ENCODE results near the gene OR5B3. TPM values are rescaled to one million over a fixed set of nuclear protein-coding genes. Genes with fewer than 3 reads are reported as not detected.

Gene OR5B3
- total RNA-seq (2016; rRNA removed; fragmentation: Illumina TruSeq; extraction: Trizol) (not detected in 2 replicates), polyA plus RNA-seq (2011; rRNA removed) (not detected in 2 replicates), polyA minus RNA-seq (2011; rRNA and poly(A)+ RNA removed; ENCODE audit: low replicate concordance) (not detected in 2 replicates), Bru-seq, nascent RNA (not detected), BruChase-seq, experiment 1, labeled RNA remaining after a 6-hour chase (not detected), BruChase-seq, experiment 2, labeled RNA remaining after a 2-hour chase (not detected)
- total RNA-seq (2016; cell fraction: cytosol; rRNA removed; fragmentation: Illumina TruSeq; extraction: Trizol; ENCODE audit: low read depth) = not detected in 2 replicates
- not detected in 2 replicates for total RNA-seq (2016; cell fraction: insoluble cytoplasmic fraction; rRNA removed; fragmentation: Illumina TruSeq; extraction: Trizol)
- total RNA-seq (2016; cell fraction: membrane; rRNA removed; fragmentation: Illumina TruSeq; extraction: Trizol) = not detected in 2 replicates
- total RNA-seq (2016; cell fraction: nucleus; rRNA removed; fragmentation: Illumina TruSeq; extraction: Trizol) = not detected in 2 replicates
- polyA plus RNA-seq (2011; cell fraction: cytosol; rRNA removed) = not detected in 2 replicates
- polyA plus RNA-seq (2011; cell fraction: nucleus; rRNA removed) = not detected in 2 replicates
- polyA plus RNA-seq (2012) = not detected in 2 replicates
- polyA plus RNA-seq (2016; cell fraction: cytosol; fragmentation: Illumina TruSeq; extraction: Trizol; ENCODE audit: low read depth) = not detected in 2 replicates
- polyA plus RNA-seq (2016; cell fraction: insoluble cytoplasmic fraction; fragmentation: Illumina TruSeq; extraction: Trizol; ENCODE audit: low read depth) = not detected in 2 replicates
- polyA plus RNA-seq (2016; cell fraction: membrane; fragmentation: Illumina TruSeq; extraction: Trizol; ENCODE audit: low read depth) = not detected in 2 replicates
- not detected in 2 replicates for polyA plus RNA-seq (2016; cell fraction: nucleus; fragmentation: Illumina TruSeq; extraction: Trizol; ENCODE audit: insufficient read depth, low read depth)
- polyA minus RNA-seq (2011; cell fraction: cytosol; rRNA and poly(A)+ RNA removed) = not detected in 2 replicates
- not detected in 2 replicates for polyA minus RNA-seq (2011; cell fraction: nucleus; rRNA and poly(A)+ RNA removed)
- long read RNA-seq, experiment 1 = 0 reads
- long read RNA-seq, experiment 2 = 0 reads

GRCh38 chr11:58406774-58407173 lies at the start of gene OR5B3:
TSS of gene OR5B3 (minus strand) at chr11:58406874. CDS start at chr11:58403409, 3,465 bp downstream.
- DNase-seq (ENCODE audit: low spot score) = no peak
- POLR2A ChIA-PET = no interaction called here
- no peak for FAIRE-seq

More at GRCh38 chr11:58406774-58407173, at the start of gene OR5B3:
- no TSS peak for BruUV-seq (replicated peaks)
- intact Hi-C loops (cut with micrococcal nuclease; ENCODE audit: unreplicated experiment) (no loop called here), in situ Hi-C loops (cut with HindIII; ENCODE audit: extremely low pct_ligation_motif_present, low pct_unique_long_range_greater_than_20kb) (loop anchor here (25.0 kb wide), 1 partner anchor 106 kb away; the partner anchor contains the start of gene OR5B21)
- no peaks in the 10 kb centered on the region for H4K20me1 ChIP-seq (ENCODE audit: insufficient read depth, low read length)
- H3K9ac ChIP-seq (ENCODE audit: insufficient read depth, low read depth, low read length) = no peak within 1 kb of the TSS
- TF ChIP-seq TRIM24 (CRISPR knock-in tag; IDR thresholded peaks at IDR 0.05) = no peak
- no peak for TF ChIP-seq ZNF629 (CRISPR knock-in tag; conservative IDR thresholded peaks at IDR 0.05)
- no peak for TF ChIP-seq SAP130 (CRISPR knock-in tag; IDR thresholded peaks at IDR 0.05; ENCODE audit: low read depth)
- TF ChIP-seq SP2 (CRISPR knock-in tag; IDR thresholded peaks at IDR 0.05) = no peak
- no peak for TF ChIP-seq ZNF589 (CRISPR knock-in tag; conservative IDR thresholded peaks at IDR 0.05)
- TF ChIP-seq MAFF (IDR thresholded peaks at IDR 0.05; ENCODE audit: low read depth, low read length) = no peak
- TF ChIP-seq, protein P1, sequence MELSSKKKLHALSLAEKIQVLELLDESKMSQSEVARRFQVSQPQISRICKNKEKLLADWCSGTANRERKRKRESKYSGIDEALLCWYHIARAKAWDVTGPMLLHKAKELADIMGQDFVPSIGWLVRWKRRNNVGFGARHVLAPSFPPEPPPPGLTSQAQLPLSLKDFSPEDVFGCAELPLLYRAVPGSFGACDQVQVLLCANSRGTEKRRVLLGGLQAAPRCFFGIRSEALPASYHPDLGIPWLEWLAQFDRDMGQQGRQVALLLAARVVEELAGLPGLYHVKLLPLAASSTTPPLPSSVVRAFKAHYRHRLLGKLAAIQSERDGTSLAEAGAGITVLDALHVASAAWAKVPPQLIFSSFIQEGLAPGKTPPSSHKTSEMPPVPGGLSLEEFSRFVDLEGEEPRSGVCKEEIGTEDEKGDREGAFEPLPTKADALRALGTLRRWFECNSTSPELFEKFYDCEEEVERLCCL (CRISPR knock-in tag; IDR thresholded peaks at IDR 0.05; ENCODE audit: borderline replicate concordance) = no peak
- TF ChIP-seq AFF4 (CRISPR knock-in tag; IDR thresholded peaks at IDR 0.05) = no peak
- no peak for TF ChIP-seq GLMP (CRISPR knock-in tag; IDR thresholded peaks at IDR 0.05; ENCODE audit: borderline replicate concordance)
- no peak within 1 kb of the TSS for H3K4me3 ChIP-seq (replicated peaks in 1 of 3; ENCODE audit: insufficient read depth in 1 of 3, low read depth in 2 of 3, low read length in 3 of 3)
- H3K27ac ChIP-seq (ENCODE audit: extremely low read length, insufficient read depth, low read length) = no peak within 1 kb of the TSS
- 0% methylated on average over 1 of the region's 1 CpG for WGBS (ENCODE audit: low lambda C conversion rate)
- no peaks in the 10 kb centered on the region for H3K79me2 ChIP-seq (ENCODE audit: insufficient read depth, low read length)
- H3K36me3 ChIP-seq (replicated peaks in 1 of 2; ENCODE audit: control insufficient read depth in 1 of 2, insufficient read depth in 2 of 2, low read length in 2 of 2) = no peaks in the 10 kb centered on the region
- CTCF ChIA-PET (ENCODE audit: low intra/inter-chr PET ratio, low total read pairs) = no interaction called here
- no peaks in the 10 kb centered on the region for H3K4me1 ChIP-seq (ENCODE audit: insufficient read depth, low read length)
- no peaks in the 10 kb centered on the region; a peak in 1 of 5 replicates for H3K27me3 ChIP-seq (ENCODE audit: control insufficient read depth in 1 of 2, insufficient read depth in 2 of 2, low read length in 2 of 2)
- H2AFZ ChIP-seq (ENCODE audit: low read length) = no peak within 1 kb of the TSS
- no peak for ATAC-seq
- H3K9me3 ChIP-seq (ENCODE audit: low read length) = peaks cover 7% of the 10 kb centered on the region; the same call in 1 of the 2 replicates
- H3K4me2 ChIP-seq (ENCODE audit: low read depth, low read length) = no peak within 1 kb of the TSS

All from HepG2 (cell line).